PC-3 (cell line): ENCODE data around the gene SLC26A11. TPM values are rescaled to one million over a fixed set of nuclear protein-coding genes. Genes with fewer than 3 reads are reported as not detected.

Experiments
- ATAC-seq: fragments of 200-7000 bp; cut with Tn5 transposase; 2 replicates; pipeline ENCODE4 v1.9.1; 2020; ENCODE audit warnings: mild to moderate bottlenecking, moderate library complexity
- BruUV-seq: library from RNA; stranded (reverse); fragments of 400-500 nt; replicated peaks from 2 replicates; lab custom pipeline; 2021; lab: Mats Ljungman, UMichigan
- CTCF ChIA-PET: fragments of 300-600 bp; sonication (Branson Sonifier 250); formaldehyde crosslinking; loops from one replicate; lab custom pipeline; 2022; ENCODE audit warnings: antibody characterized with exemption; lab: Charles Lee
- POLR2A ChIA-PET: fragments of 300-600 bp; sonication (Branson Sonifier 250); formaldehyde crosslinking; loops from one replicate; lab custom pipeline; 2022; ENCODE audit warnings: antibody characterized with exemption; ENCODE audit not compliant: unreplicated experiment; lab: Charles Lee
- DNase-seq: peaks from one replicate; pipeline ENCODE4 v3.0.0-alpha.2; 2015
- H2AFZ ChIP-seq: fragments of 300-600 bp; sonication (generic); 2 replicates; pipeline ENCODE4 v1.6.0; 2016; ENCODE audit warnings: antibody characterized with exemption, low read length
- H3F3A ChIP-seq: fragments of 300-600 bp; sonication (generic); one replicate; pipeline ENCODE4 v1.6.0; 2017; ENCODE audit warnings: antibody characterized with exemption, low read length, control low read depth, mild to moderate bottlenecking; ENCODE audit not compliant: unreplicated experiment
- H3K27ac ChIP-seq: fragments of 300-600 bp; sonication (generic); 2 replicates; pipeline ENCODE4 v1.5.1; 2016; ENCODE audit warnings: mild to moderate bottlenecking, low read length
- H3K27me3 ChIP-seq: fragments of 300-600 bp; sonication (generic); 2 replicates; pipeline ENCODE4 v1.6.1; 2016; ENCODE audit warnings: low read length, mixed read lengths
- H3K36me3 ChIP-seq: fragments of 300-600 bp; sonication (generic); 2 replicates; pipeline ENCODE4 v1.6.1; 2016; ENCODE audit warnings: low read depth, mixed run types, low read length, mixed read lengths
- H3K4me1 ChIP-seq: fragments of 300-600 bp; sonication (generic); 2 replicates; pipeline ENCODE4 v1.5.1; 2016; ENCODE audit warnings: low read length; ENCODE audit not compliant: insufficient read depth
- H3K4me2 ChIP-seq: fragments of 300-600 bp; sonication (generic); 2 replicates; pipeline ENCODE4 v1.6.0; 2016; ENCODE audit warnings: low read length
- H3K4me3 ChIP-seq: fragments of 300-600 bp; sonication (generic); 2 replicates; pipeline ENCODE4 v1.5.1; 2016; ENCODE audit warnings: mild to moderate bottlenecking, low read length, mixed read lengths
- H3K79me2 ChIP-seq: fragments of 300-600 bp; sonication (generic); 2 replicates; pipeline ENCODE4 v1.6.1; 2017; ENCODE audit warnings: low read length, mixed read lengths
- H3K9ac ChIP-seq: fragments of 300-600 bp; sonication (generic); 2 replicates; pipeline ENCODE4 v1.6.0; 2016; ENCODE audit warnings: mild to moderate bottlenecking, low read length
- H3K9me2 ChIP-seq: fragments of 300-600 bp; sonication (generic); replicated peaks from 2 replicates; pipeline ENCODE4 v1.6.1; 2016; ENCODE audit warnings: mixed run types, low read length, mixed read lengths
- H3K9me3 ChIP-seq: fragments of 300-600 bp; sonication (generic); 2 replicates; pipeline ENCODE4 v1.6.1; 2016; ENCODE audit warnings: low read length, mixed read lengths
- H4K20me1 ChIP-seq: fragments of 300-600 bp; sonication (generic); 2 replicates; pipeline ENCODE4 v1.6.1; 2016; ENCODE audit warnings: low read length, mixed read lengths
- CTCF ChIP-seq: fragments of 300-600 bp; sonication (generic); conservative IDR thresholded peaks from 2 replicates; pipeline ENCODE4 v1.5.1; 2017; ENCODE audit warnings: antibody characterized with exemption, low read depth, mild to moderate bottlenecking, low read length
- EZH2 ChIP-seq: fragments of 300-600 bp; sonication (generic); IDR thresholded peaks from one replicate; pipeline ENCODE4 v1.6.1; 2017; ENCODE audit warnings: antibody characterized with exemption, mild to moderate bottlenecking, low read length; ENCODE audit not compliant: unreplicated experiment
- EZH2phosphoT487 ChIP-seq: fragments of 300-600 bp; sonication (generic); IDR thresholded peaks from 2 replicates; pipeline ENCODE4 v1.6.1; 2018; ENCODE audit warnings: mild to moderate bottlenecking, antibody characterized with exemption, low read length, borderline replicate concordance
- intact Hi-C: fragments of 100-400 bp; cut with micrococcal nuclease; formaldehyde crosslinking; loops from 2 replicates; pipeline ENCODE4 v1.9.0; 2023
- total RNA-seq: library from RNA; depleted of rRNA; stranded (reverse); fragments of >200 nt; gene quantifications from 2 replicates; pipeline ENCODE4 v1.2.3, GENCODE V29; 2014

SLC26A11 gene
- total RNA-seq, 1 experiment from 2014 or later, result 18.4 TPM

DNA sequence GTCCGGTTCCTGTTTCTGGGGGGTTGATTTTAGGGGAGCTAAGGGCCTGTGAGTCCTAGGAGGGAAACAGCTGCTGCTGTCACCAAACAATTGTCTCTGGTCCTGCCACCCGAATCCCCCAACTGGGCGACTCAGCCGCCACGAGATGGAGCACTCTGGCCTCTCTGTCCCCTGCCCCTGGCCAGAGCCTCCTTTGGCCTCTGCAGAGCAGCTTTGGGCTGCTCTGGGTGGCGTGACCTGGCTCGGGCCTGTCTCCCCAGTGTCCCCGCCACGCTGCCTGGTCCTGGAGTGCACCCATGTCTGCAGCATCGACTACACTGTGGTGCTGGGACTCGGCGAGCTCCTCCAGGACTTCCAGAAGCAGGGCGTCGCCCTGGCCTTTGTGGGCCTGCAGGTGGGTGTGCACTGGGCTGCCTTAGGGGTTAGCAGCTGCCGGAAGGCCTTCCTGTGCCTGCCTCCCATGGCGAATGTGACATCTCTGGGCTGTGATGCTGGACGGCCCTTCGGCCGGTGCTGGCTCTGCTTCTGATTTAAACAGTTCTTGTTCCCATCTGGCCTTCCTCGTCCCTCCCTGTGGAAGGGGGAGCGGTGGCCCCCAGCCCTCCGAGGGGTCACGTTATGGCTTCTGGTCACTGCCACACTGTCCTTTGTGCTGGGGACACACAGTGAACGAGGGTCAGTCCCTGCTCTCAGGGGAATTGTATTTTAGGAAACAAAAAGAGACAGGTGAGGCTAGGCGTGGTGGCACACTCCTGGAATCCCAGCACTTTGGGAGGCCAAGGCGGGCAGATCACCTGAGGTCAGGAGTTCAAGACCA, 28.9 kb downstream of the SLC26A11 start:
- no peak overlapping the region for H3K4me2 ChIP-seq
- CTCF ChIA-PET, result no interaction called here
- TF ChIP-seq CTCF (no peak), EZH2 (no peak), EZH2phosphoT487 (no peak)
- H3K27me3 ChIP-seq, result no peaks in the 10 kb centered on the region
- POLR2A ChIA-PET, result no interaction called here
- no peak overlapping the region for H3K4me3 ChIP-seq
- ATAC-seq, result no peak
- H4K20me1 ChIP-seq, result no peaks in the 10 kb centered on the region
- no peak overlapping the region for H3K27ac ChIP-seq
- no peaks in the 10 kb centered on the region for H3K79me2 ChIP-seq
- H3K9me2 ChIP-seq, result no peaks in the 10 kb centered on the region
- H3F3A ChIP-seq, result no peaks in the 10 kb centered on the region
- intact Hi-C loops, result no loop called here
- no peaks in the 10 kb centered on the region for H3K36me3 ChIP-seq
- no peak for DNase-seq
- H3K9me3 ChIP-seq, result no peaks in the 10 kb centered on the region
- no peak overlapping the region for H3K9ac ChIP-seq
- BruUV-seq, result no TSS peak
- H2AFZ ChIP-seq, result no peak overlapping the region
- peaks cover 15% of the 10 kb centered on the region for H3K4me1 ChIP-seq

DNA sequence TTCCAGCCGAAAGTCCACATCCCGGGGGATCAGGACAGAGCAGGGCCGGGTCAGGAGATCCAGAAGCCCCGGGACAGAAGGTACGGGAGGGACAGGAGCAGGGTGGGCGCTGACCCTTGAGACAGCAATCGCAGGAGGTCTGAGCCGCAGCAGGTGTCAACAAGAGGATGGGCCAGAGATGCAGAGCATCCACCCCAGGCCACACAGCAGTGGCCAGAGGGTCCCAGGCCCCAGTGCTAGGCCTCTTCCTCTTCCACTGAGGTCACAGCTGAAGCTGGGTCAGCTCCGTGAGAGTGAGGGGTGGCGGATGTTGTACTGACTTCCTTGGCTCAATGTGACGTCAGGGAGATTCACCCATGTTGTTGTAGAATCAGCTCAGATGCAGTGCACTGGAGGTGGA, 31.7 kb downstream of the SLC26A11 start:
- intact Hi-C loops, result loop anchor here (2.0 to 5.0 kb wide), 3 partner anchors 55 to 169 kb away; partner anchors contain the start of gene GAA
- CTCF ChIA-PET, result no interaction called here
- BruUV-seq, result no TSS peak

More for the DNA sequence above, 31.7 kb downstream of the SLC26A11 start:
- POLR2A ChIA-PET, result no interaction called here
- Histone ChIP-seq H3K4me3 (no peak overlapping the region), H3K9ac (no peak overlapping the region), H3K79me2 (no peaks in the 10 kb centered on the region), H3K27ac (no peak overlapping the region), H3K9me2 (no peaks in the 10 kb centered on the region), H2AFZ (no peak overlapping the region), H3K9me3 (no peaks in the 10 kb centered on the region), H3K4me1 (peaks cover 28% of the 10 kb centered on the region), H3K36me3 (no peaks in the 10 kb centered on the region), H3K4me2 (no peak overlapping the region), H3K27me3 (no peaks in the 10 kb centered on the region), H4K20me1 (no peaks in the 10 kb centered on the region), H3F3A (peaks cover 4% of the 10 kb centered on the region)
- ATAC-seq, result no peak
- no peak for DNase-seq
- TF ChIP-seq EZH2phosphoT487 (no peak), EZH2 (no peak), CTCF (no peak)
